ENCODE measurements around the gene TBCD.

TBCD gene

GRCh38 chr17:82858376-82859126 is 106.7 kb downstream of the TBCD start:
- DNase-seq (ENCODE audit: low spot score), result no peak

GRCh38 chr17:82859431-82860403 is 107.9 kb downstream of the TBCD start:
- peak; percentile 57 for DNase-seq (ENCODE audit: low spot score)

GRCh38 chr17:82860606-82861392 is 108.9 kb downstream of the TBCD start:
- no peak for DNase-seq (ENCODE audit: low spot score)

- no peak for DNase-seq (ENCODE audit: low spot score)
These were observed 109.5 kb downstream of the TBCD start for GRCh38 chr17:82861393-82861775.

GRCh38 chr17:82862191-82862590 is 110.3 kb downstream of the TBCD start:
- DNase-seq (ENCODE audit: low spot score), result no peak

- DNase-seq (ENCODE audit: low spot score), result no peak
These were observed 111.0 kb downstream of the TBCD start for GRCh38 chr17:82862737-82863382.

GRCh38 chr17:82863383-82863940 is 111.6 kb downstream of the TBCD start:
- DNase-seq (ENCODE audit: low spot score), result no peak

DNA sequence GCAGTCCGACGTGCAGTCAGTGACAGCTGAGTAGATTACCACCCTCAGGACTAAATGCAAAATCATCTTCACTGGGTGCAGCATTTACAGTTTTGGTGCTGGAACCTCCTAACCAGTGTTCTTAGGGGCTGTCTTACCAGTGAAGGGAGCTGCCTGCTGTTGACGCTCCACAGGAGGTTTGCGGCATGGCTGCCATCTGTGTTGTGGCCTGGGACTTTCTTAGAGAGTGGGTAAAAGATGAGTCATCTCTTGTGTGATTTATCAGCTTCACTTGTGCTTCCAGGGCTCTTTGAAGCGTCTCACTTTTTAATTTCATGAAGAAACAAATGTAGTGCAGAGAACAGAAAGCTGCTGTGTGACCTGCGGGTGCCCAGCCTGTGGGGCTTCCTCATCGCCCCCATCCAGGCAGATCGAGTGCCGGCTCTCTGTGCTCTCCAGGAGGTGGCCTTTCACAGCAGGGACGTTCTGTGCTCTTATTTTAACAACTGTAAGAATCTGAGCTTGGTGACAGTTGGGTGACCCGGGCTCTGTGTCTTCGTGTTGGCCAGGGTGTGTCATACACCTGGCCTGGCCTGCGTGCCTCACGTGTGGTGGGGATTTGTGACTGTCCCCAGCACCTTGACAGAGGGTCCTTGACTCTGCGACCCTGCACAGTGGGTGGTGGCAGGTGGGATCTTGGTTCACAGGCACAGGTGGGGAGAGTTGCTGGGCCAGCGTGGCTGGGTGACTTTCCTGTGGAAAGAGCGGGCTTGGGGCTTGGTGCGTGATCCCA is 112.3 kb downstream of the TBCD start:
- DNase-seq (ENCODE audit: low spot score), result peak; percentile 60

DNA sequence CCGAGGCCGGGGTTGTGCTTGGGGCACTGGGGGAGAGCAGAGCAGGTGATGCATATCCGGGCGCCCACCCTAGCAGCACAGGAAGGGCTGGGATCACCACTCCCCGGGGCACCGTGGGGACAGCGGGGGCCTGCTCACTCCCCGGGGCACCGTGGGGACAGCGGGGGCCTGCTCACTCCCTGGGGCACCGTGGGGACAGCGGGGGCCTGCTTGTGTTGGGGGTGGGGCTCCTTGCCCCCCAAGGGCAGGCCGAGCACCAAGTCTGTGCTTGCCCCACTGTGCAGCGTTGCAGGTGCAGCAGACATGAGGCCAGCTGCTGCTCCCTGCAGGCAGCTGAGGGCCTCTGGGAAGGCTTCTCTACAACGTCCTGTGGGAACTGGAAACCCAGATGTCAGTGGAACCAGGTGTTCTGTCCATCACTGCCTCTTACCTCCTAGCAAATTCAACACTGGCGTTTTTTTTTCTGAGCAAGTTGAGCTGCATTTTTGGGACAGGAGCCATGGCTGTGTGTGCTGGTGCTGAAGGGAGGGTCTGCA is 112.9 kb downstream of the TBCD start:
- no peak for DNase-seq (ENCODE audit: low spot score)

DNA sequence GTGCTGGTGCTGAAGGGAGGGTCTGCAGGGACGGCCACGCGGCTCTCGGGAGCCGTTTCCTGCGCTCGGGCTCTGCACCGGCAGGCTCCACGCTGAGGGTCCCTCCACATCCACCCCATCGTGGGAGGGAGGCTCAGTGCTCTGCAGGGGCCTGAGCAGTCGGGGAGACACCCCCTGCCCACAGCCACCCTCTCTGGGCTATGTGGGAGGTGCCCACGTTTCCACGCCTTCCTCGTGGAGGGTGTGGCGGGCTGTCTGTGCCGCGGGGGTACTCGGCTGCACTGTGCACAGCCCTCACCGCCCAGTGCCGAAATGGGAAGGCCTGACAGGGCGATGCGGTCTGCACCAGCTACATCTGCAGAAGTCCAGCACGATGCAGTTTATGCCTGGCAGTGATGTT is 113.4 kb downstream of the TBCD start:
- no peak for DNase-seq (ENCODE audit: low spot score)

DNA sequence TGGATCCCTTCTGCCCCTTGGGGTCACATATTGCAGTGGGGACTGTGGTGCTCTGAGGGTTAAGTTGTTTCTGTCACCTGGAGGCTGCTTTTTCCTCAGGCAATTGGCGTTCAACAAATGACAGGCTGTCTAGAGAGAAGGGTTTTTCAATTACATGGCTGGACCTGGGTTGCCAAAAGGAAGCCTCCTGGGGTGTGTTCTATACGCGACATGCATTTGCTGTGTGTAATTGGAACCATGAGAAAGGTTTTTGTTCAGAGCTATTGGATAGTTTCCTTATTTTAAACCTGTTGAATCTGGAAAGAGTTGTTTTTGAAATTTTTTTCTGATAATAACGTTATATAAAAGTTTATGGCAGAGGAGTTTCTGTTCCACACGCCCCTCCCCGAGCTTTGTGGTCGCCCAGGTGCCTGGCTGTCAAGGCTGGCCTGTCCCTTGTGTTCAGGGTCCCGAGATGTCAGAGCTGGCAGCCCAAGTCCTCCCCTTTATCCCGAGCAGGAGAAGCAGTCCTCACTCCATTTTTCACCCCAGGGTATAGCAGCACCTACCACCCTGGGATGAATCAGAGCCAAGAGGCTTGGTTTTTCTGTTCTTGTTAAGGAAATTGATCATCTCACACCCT is 114.0 kb downstream of the TBCD start:
- no peak for DNase-seq (ENCODE audit: low spot score)

GRCh38 chr17:82866590-82867191 is 114.8 kb downstream of the TBCD start:
- no peak for DNase-seq (ENCODE audit: low spot score)

DNA sequence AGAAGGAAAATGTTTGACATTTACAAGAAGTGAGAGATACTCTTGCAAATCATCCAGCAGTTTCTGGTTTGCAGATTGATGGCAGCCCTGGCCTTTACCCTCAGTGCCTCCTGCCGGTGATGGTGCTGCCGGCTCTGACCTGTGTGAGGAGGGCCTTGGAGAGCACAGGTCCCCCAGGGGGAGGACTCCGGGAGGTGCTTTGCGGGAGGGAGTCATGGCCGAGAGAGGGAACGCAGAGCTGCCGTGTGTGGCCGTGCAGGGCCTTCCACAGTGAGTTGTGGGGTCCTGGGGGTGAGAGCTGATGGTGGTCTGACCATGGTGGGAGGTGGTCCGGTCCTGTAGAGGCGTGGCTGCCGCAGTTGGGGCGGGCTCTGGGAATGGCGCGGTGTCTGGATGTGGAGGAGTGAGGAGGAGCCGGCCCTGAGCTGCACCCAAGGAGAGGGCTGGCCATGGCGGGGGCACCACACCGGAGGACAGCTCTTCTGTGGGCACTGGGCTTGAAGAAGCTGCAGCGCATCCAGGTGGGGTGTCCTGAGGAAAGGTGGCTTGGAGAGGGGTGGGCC is 116.0 kb downstream of the TBCD start:
- DNase-seq (ENCODE audit: low spot score), result no peak

DNA sequence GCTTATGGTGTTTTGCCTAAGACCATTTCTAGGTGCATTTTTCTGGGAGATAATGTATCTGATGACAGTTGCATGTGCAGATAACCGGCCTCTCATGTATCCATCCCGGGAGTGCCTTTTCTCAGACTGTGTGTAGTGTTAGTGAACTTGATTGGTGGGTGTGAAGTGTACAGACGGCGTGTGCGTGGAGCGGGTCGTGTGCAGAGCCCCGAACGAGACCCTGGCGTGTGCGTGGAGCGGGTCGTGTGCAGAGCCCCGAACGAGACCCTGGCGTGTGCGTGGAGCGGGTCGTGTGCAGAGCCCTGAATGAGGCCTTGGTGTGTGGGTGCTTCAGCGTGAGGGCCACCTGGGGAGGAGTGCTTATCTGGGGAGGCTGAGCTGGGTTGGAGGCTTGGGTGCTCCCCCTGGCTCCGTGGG is 116.9 kb downstream of the TBCD start:
- DNase-seq (ENCODE audit: low spot score), result no peak

- no peak for DNase-seq (ENCODE audit: low spot score)
These were observed 117.7 kb downstream of the TBCD start for GRCh38 chr17:82869536-82869935.

DNA sequence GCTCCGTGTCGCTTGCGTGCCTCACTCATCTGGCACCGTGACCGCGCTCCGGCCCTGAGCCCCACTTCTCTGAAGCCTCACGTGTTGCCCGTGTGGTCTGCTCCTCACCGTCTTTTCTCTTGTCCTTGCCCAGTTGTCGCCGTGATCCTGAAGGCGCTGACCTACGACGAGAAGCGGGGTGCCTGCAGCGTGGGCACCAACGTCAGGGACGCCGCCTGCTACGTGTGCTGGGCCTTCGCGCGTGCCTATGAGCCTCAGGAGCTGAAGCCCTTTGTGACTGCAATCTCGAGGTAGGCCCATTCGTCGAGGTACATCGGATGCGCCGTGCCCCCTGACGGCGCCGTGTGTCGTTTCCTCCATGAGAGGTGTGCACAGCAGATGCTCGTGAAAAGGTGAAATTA is 118.2 kb downstream of the TBCD start:
- no peak for DNase-seq (ENCODE audit: low spot score)

GRCh38 chr17:82870541-82870940 is 118.7 kb downstream of the TBCD start:
- DNase-seq (ENCODE audit: low spot score), result no peak

DNA sequence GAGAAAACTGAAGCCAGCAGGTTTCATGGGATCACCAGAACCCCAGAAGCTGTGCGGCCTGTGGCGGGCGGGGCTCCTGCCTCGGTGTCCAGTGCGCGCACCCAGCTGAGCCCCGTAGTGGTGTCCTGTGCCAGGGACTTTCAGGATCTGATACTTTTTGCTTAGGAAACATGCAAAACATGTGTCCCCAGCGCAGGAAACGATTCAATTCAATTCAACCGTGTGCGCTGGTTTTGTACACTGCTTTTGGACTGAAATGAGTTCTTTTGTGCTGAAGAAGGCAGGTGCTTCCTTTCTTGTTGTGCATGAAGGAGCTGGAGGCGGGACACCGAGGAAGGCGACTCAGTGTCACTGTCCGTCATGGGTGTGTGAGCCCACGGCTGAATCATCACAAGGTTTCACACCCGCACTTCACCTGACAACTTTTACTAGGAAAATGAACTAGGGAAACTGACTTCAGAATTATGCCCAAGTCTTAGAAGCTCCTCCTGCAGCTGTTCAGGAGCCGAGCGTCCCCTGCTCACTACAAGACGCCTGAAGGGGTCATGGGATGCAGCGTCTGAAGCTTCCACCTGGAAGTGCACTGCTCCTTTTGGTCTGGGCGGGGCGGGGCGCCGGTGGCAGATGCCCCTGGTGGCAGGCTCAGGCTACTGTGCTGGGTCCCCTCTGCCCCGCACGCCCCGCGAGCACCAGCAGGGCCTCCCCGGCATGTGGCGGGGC is 119.4 kb downstream of the TBCD start:
- DNase-seq (ENCODE audit: low spot score), result no peak

All from COLO829 (cell line).